SK-N-SH (cell line): Measurements from ENCODE around the gene GNPAT. TPM values are rescaled to one million over a fixed set of nuclear protein-coding genes. Genes with fewer than 3 reads are reported as not detected.

Source experiments
- CTCF ChIA-PET: fragments of 300-600, 350-600 bp; formaldehyde crosslinking; extraction: SDS; loops from one replicate; lab custom pipeline; 2021; lab: Yijun Ruan, JAX
- POLR2A ChIA-PET: fragments of 350-600 bp; sonication (Branson Sonifier 250); formaldehyde crosslinking; extraction: SDS; loops from one replicate; lab custom pipeline; 2020; ENCODE audit warnings: antibody characterized with exemption, inconsistent platforms; lab: Yijun Ruan, JAX
- DNase-seq: peaks from one replicate; pipeline ENCODE4 v3.0.0; 2012
- H2AFZ ChIP-seq: fragments of 200-600 bp; sonication (generic); 2 replicates; pipeline ENCODE4 v1.8.1; 2016; ENCODE audit warnings: antibody characterized with exemption, mild to moderate bottlenecking, low read depth
- H3F3A ChIP-seq: fragments of 200-600 bp; sonication (generic); replicated peaks from 2 replicates; pipeline ENCODE3; 2016; ENCODE audit warnings: antibody characterized with exemption, mild to moderate bottlenecking; ENCODE audit not compliant: insufficient read depth
- H3K27ac ChIP-seq, 2 experiments: fragments of 200-500 bp in 1 of 2; fragments of 200-600 bp in 1 of 2; sonication (Bioruptor generic) in 1 of 2; sonication (generic), shearing (Covaris generic) in 1 of 2; 2 replicates each; pipeline versions ENCODE4 v1.5.1 to v1.6.1; 2014 to 2016; ENCODE audit warnings: low read depth in 2 of 2, inconsistent platforms in 1 of 2, low read length in 1 of 2, mild to moderate bottlenecking in 1 of 2, mixed read lengths in 1 of 2
- H3K27me3 ChIP-seq: fragments of 200-600 bp; sonication (generic), shearing (Covaris generic); 2 replicates; pipeline ENCODE4 v1.6.1; 2016; ENCODE audit warnings: mixed run types; ENCODE audit not compliant: insufficient read depth
- H3K36me3 ChIP-seq, 2 experiments: fragments of 200-500 bp in 1 of 2; fragments of 200-600 bp in 1 of 2; sonication (Bioruptor generic) in 1 of 2; sonication (generic) in 1 of 2; replicated peaks in 1 of 2; 2 replicates each; pipeline versions ENCODE3 to v1.5.1; 2014 to 2016; ENCODE audit warnings: low read length in 1 of 2, mild to moderate bottlenecking in 1 of 2; ENCODE audit not compliant: insufficient read depth in 2 of 2, control insufficient read depth in 1 of 2
- H3K4me1 ChIP-seq, 2 experiments: fragments of 200-500 bp in 1 of 2; fragments of 200-600 bp in 1 of 2; sonication (Bioruptor generic) in 1 of 2; sonication (generic), shearing (Covaris generic) in 1 of 2; 2 replicates each; pipeline versions ENCODE4 v1.5.1 to v1.6.1; 2014 to 2016; ENCODE audit warnings: low read depth in 1 of 2, low read length in 1 of 2, mixed run types in 1 of 2; ENCODE audit not compliant: insufficient read depth in 2 of 2, control insufficient read depth in 1 of 2
- H3K4me2 ChIP-seq: fragments of 200-600 bp; sonication (generic), shearing (Covaris generic); 2 replicates; pipeline ENCODE4 v1.6.1; 2017; ENCODE audit warnings: mixed run types
- H3K4me3 ChIP-seq, 2 experiments: fragments of 200-500 bp in 1 of 2; fragments of 200-600 bp in 1 of 2; sonication (Bioruptor generic) in 1 of 2; sonication (generic), shearing (Covaris generic) in 1 of 2; 2 replicates each; pipeline versions ENCODE4 v1.5.1 to v1.8.1; 2014 to 2016; ENCODE audit warnings: low read depth in 2 of 2, inconsistent platforms in 1 of 2, low read length in 1 of 2, mild to moderate bottlenecking in 1 of 2, mixed read lengths in 1 of 2, moderate library complexity in 1 of 2
- H3K79me2 ChIP-seq: fragments of 200-600 bp; sonication (generic); 2 replicates; pipeline ENCODE4 v1.8.1; 2017; ENCODE audit warnings: mild to moderate bottlenecking; ENCODE audit not compliant: insufficient read depth
- H3K9ac ChIP-seq: fragments of 200-600 bp; sonication (generic); 2 replicates; pipeline ENCODE4 v1.6.1; 2017; ENCODE audit warnings: mixed run types
- H3K9me2 ChIP-seq: fragments of 200-600 bp; sonication (generic); 2 replicates; pipeline ENCODE4 v1.6.1; 2017; ENCODE audit warnings: mixed run types
- H3K9me3 ChIP-seq: fragments of 200-600 bp; sonication (generic); 2 replicates; pipeline ENCODE4 v1.6.1; 2017; ENCODE audit warnings: mixed run types, mild to moderate bottlenecking, moderate library complexity
- H4K20me1 ChIP-seq: fragments of 200-600 bp; sonication (generic); 2 replicates; pipeline ENCODE4 v1.6.1; 2017; ENCODE audit warnings: mild to moderate bottlenecking, mixed run types; ENCODE audit not compliant: insufficient read depth
- CHD2 ChIP-seq: fragments of 150-350 bp; IDR thresholded peaks from 2 replicates; pipeline ENCODE4 v1.6.1; 2018; ENCODE audit warnings: low read length; ENCODE audit not compliant: partially characterized antibody
- ELF1 ChIP-seq: IDR thresholded peaks from 2 replicates; pipeline ENCODE4 v1.4.0; 2012
- EP300 ChIP-seq, 2 experiments: IDR thresholded peaks; 2 replicates each; pipeline versions ENCODE4 v1.4.0 to v1.6.1; 2012; ENCODE audit warnings: borderline replicate concordance in 1 of 2, low read depth in 1 of 2, low read length in 1 of 2
- FOSL2 ChIP-seq: IDR thresholded peaks from 2 replicates; pipeline ENCODE4 v1.4.0; 2012; ENCODE audit warnings: low read depth, mild to moderate bottlenecking, moderate library complexity, borderline replicate concordance
- FOXM1 ChIP-seq: IDR thresholded peaks from 2 replicates; pipeline ENCODE4 v1.4.0; 2012; ENCODE audit warnings: low read depth, mild to moderate bottlenecking
- GABPA ChIP-seq: IDR thresholded peaks from 2 replicates; pipeline ENCODE4 v1.4.0; 2012; ENCODE audit warnings: low read depth, mild to moderate bottlenecking
- GATA2 ChIP-seq: sonication (generic); formaldehyde crosslinking; IDR thresholded peaks from 2 replicates; pipeline ENCODE4 v1.5.0; 2020; ENCODE audit warnings: mild to moderate bottlenecking, missing genetic modification reagents
- JUND ChIP-seq: IDR thresholded peaks from 2 replicates; pipeline ENCODE4 v1.4.0; 2012
- NRF1 ChIP-seq: IDR thresholded peaks from 2 replicates; pipeline ENCODE4 v1.6.1; 2012; ENCODE audit warnings: low read depth, mild to moderate bottlenecking, low read length
- POLR2AphosphoS5 ChIP-seq: IDR thresholded peaks from 2 replicates; pipeline ENCODE4 v1.6.1; 2012; ENCODE audit warnings: low read depth, low read length
- RAD21 ChIP-seq: IDR thresholded peaks from 2 replicates; pipeline ENCODE4 v1.6.1; 2012; ENCODE audit warnings: mild to moderate bottlenecking, low read length
- RFX5 ChIP-seq: IDR thresholded peaks from 2 replicates; pipeline ENCODE4 v1.6.1; 2012; ENCODE audit warnings: mild to moderate bottlenecking, improper control_type of control experiment, low read length
- RXRA ChIP-seq: IDR thresholded peaks from 2 replicates; pipeline ENCODE4 v1.4.0; 2012; ENCODE audit warnings: low read depth, mild to moderate bottlenecking, borderline replicate concordance
- TAF1 ChIP-seq: IDR thresholded peaks from 2 replicates; pipeline ENCODE4 v1.6.1; 2012; ENCODE audit warnings: low read depth, mild to moderate bottlenecking, low read length, moderate library complexity, borderline replicate concordance
- TCF12 ChIP-seq: IDR thresholded peaks from 2 replicates; pipeline ENCODE4 v1.4.0; 2012
- WGBS: methylation state at CpG from one replicate; pipeline ENCODE4 v1.1.6; 2017; ENCODE audit warnings: low lambda C conversion rate; 5-methylcytosine and 5-hydroxymethylcytosine counted together
- polyA plus RNA-seq, 3 experiments: library from polyadenylated mRNA; depleted of rRNA; stranded (reverse); fragments of >200 nt; gene quantifications; 2 replicates each; pipeline ENCODE4 v1.2.3, GENCODE V29; 2012
- TF ChIP-seq, protein P1 (sequence below): IDR thresholded peaks from 2 replicates; pipeline ENCODE4 v1.4.0; 2012; ENCODE audit warnings: low read depth, borderline replicate concordance

Gene GNPAT
- polyA plus RNA-seq, 1 of the 3 experiments (the other 2 are of a cell fraction): 14.7 TPM

DNA sequence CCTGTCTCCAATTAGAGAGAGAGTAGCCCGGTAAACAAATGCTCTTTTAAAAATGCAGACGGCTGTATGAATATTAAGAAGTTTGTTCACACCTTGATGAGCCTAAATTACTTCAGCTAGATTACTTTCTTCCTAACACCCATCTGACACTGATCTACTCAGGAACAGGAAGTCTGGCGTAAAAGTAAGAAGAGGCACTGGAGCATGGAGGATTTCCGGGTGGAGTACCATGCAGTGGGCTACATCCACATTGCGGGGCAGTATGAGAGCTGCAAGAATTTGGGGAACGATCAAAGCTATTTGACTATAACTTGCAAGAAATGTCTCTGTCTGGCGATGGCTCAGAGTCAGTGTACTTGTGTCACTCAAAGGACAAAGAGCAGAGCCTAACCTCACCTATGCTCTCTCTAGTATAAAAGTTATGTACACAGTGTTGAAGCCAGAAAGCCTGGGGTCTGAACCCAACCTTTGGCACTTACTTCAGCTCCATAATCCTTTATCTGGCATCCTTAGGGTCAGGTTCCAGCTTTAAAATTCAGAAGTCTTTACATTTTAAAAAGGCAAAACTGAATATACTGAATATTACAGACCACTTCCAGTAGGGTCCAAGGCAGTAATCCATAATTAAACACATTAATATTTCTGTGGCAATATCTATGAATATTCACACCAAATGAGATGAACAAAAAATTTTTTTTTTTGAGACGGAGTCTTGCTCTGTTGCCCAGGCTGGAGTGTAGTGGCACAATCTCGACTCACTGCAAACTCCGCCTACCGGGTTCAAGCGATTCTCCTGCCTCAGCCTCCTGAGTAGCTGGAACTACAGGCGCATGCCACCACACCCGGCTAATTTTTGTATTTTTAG is 7.9 kb upstream of the GNPAT start:
- H3K27me3 ChIP-seq: no peaks in the 10 kb centered on the region

DNA sequence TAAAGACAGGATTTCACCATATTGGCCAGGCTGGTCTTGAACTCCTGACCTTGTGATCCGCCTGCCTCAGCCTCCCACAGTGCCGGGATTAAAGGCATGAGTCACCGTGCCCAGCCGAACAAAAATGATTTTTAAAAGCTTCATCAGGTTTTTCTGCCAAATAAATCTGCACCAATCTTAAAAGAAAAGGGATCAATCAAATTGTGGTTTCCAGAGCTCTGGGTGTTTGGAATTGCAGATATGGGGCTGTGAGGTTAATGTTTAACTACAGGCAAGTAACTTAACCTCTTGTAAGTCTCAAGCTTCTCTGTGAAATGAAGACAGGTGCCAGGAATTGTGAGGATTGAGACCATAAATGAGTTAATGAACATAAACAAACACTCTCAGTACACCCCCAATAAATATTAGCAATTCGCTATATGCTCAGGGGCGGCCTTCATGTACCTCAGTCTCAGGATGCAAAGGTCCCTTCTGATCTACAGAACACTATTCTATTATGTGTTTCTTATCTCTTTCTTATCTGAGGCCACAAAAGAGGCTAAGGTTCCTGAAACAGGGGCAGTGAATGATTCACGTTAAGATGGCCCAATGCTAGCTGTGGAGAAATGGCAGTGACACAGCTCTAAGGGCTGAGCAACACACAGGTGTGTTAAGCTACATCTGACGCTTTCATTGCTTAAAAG is 7.1 kb upstream of the GNPAT start:
- no peak overlapping the region for H3K4me2 ChIP-seq
- CTCF ChIA-PET: interaction anchor here (0.7 to 2.5 kb wide), 3 partner anchors 23 to 47 kb away, joined by 3 to 8 read pairs (median 3); no protein-coding TSS in a partner anchor
- H3K9ac ChIP-seq: no peak overlapping the region

More for the DNA sequence above, 7.9 kb upstream of the GNPAT start:
- Histone ChIP-seq H3K4me1 (no peaks in the 10 kb centered on the region), H3K27ac (no peak overlapping the region), H3K9ac (no peak overlapping the region), H3K9me3 (no peaks in the 10 kb centered on the region), H4K20me1 (no peaks in the 10 kb centered on the region), H3K79me2 (peaks cover 25% of the 10 kb centered on the region; the same call in 1 of the 2 replicates), H3K4me3 (no peak overlapping the region), H3K9me2 (no peaks in the 10 kb centered on the region), H3K4me2 (no peak overlapping the region), H3K36me3 (peaks cover 12 to 40% of the 10 kb centered on the region in 2 experiments), H3F3A (no peaks in the 10 kb centered on the region), H2AFZ (no peak overlapping the region)
- ChIA-PET POLR2A (no interaction called here), CTCF (interaction anchor here (1.0 kb wide), 1 partner anchor 22 kb away, joined by 3 read pairs; no protein-coding TSS in a partner anchor)
- TF ChIP-seq RAD21 (no peak), POLR2AphosphoS5 (no peak), GABPA (no peak), JUND (no peak), CHD2 (no peak), EP300 (IDR thresholded peaks at IDR 0.05; ENCODE audit: borderline replicate concordance in 1 of 2, low read depth in 1 of 2, low read length in 1 of 2) (no peak)
- DNase-seq: no peak
- 97% methylated on average over 14 of the region's 14 CpGs for WGBS

More for the DNA sequence above, 7.1 kb upstream of the GNPAT start:
- no peaks in the 10 kb centered on the region for H4K20me1 ChIP-seq
- H3K27ac ChIP-seq: no peak overlapping the region
- H3K36me3 ChIP-seq: peaks cover 12 to 47% of the 10 kb centered on the region in 2 experiments
- H3K4me3 ChIP-seq: no peak overlapping the region
- POLR2A ChIA-PET: no interaction called here
- H2AFZ ChIP-seq: no peak overlapping the region
- H3K9me2 ChIP-seq: no peaks in the 10 kb centered on the region
- H3F3A ChIP-seq: no peaks in the 10 kb centered on the region
- no peak for TF ChIP-seq FOSL2
- no peak for TF ChIP-seq NRF1
- no peak for TF ChIP-seq EP300 (IDR thresholded peaks at IDR 0.05; ENCODE audit: borderline replicate concordance in 1 of 2, low read depth in 1 of 2, low read length in 1 of 2)
- no peak for TF ChIP-seq GATA2 (CRISPR knock-in tag)
- TF ChIP-seq TAF1: no peak
- TF ChIP-seq TCF12: no peak
- TF ChIP-seq, protein P1, sequence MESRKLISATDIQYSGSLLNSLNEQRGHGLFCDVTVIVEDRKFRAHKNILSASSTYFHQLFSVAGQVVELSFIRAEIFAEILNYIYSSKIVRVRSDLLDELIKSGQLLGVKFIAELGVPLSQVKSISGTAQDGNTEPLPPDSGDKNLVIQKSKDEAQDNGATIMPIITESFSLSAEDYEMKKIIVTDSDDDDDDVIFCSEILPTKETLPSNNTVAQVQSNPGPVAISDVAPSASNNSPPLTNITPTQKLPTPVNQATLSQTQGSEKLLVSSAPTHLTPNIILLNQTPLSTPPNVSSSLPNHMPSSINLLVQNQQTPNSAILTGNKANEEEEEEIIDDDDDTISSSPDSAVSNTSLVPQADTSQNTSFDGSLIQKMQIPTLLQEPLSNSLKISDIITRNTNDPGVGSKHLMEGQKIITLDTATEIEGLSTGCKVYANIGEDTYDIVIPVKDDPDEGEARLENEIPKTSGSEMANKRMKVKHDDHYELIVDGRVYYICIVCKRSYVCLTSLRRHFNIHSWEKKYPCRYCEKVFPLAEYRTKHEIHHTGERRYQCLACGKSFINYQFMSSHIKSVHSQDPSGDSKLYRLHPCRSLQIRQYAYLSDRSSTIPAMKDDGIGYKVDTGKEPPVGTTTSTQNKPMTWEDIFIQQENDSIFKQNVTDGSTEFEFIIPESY: no peak
- TF ChIP-seq RFX5: no peak
- no peak for TF ChIP-seq ELF1
- no peak for TF ChIP-seq RXRA
- TF ChIP-seq FOXM1: no peak
- H3K27me3 ChIP-seq: no peaks in the 10 kb centered on the region
- H3K79me2 ChIP-seq: peaks cover 25% of the 10 kb centered on the region; the same call in 1 of the 2 replicates
- no peaks in the 10 kb centered on the region for H3K9me3 ChIP-seq
- DNase-seq: no peak
- H3K4me1 ChIP-seq: no peaks in the 10 kb centered on the region
- 95% methylated on average over 8 of the region's 8 CpGs for WGBS
